ENCODE results near the gene SGCD.
A peak's percentile ranks its signal among the peaks of the same experiment; 100 is the strongest.

Gene SGCD

DNA sequence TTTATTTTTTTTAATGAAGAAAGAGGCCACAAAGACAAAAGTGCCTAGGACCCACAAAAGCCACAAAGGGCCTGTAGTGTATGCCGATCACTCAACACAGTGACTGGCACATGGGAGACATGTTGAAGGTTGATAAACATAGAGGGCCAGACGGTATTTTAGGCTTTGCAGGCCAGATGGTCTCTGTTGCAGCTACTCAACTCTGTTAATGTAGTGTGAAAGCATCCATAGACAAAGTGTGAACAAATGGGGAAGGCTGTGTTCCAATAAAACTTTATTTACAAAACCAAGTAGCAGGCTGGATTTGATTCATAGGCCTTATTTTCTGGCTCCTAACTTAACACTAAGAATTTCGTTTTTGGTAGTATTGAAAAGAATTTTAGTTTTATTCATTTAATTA, 139.9 kb downstream of the SGCD start:
- no peak overlapping the region for H3K4me3 ChIP-seq
- no peak overlapping the region for H3K27ac ChIP-seq
- no peak for DNase-seq (ENCODE audit: low spot score)
- TF ChIP-seq, protein P1, sequence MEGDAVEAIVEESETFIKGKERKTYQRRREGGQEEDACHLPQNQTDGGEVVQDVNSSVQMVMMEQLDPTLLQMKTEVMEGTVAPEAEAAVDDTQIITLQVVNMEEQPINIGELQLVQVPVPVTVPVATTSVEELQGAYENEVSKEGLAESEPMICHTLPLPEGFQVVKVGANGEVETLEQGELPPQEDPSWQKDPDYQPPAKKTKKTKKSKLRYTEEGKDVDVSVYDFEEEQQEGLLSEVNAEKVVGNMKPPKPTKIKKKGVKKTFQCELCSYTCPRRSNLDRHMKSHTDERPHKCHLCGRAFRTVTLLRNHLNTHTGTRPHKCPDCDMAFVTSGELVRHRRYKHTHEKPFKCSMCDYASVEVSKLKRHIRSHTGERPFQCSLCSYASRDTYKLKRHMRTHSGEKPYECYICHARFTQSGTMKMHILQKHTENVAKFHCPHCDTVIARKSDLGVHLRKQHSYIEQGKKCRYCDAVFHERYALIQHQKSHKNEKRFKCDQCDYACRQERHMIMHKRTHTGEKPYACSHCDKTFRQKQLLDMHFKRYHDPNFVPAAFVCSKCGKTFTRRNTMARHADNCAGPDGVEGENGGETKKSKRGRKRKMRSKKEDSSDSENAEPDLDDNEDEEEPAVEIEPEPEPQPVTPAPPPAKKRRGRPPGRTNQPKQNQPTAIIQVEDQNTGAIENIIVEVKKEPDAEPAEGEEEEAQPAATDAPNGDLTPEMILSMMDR (IDR thresholded peaks at IDR 0.05), result no peak

DNA sequence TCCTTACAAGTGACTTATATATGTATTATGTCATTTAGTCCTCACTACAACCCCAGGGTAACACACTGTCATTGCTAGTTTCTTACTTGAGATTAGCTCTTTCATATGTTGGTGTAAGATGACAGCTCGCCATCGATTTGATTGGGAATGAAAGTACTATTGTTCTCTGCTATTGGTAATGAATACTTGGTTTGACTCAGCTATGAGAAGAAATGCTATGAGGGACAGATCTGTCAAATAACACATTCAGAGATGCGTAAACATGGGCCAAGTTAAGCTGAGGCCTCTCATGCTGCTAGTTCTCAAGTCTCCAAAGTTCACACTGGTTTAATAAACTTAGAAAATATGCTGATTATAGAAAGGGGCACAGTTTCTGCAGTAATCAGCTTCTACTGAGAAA, 142.7 kb downstream of the SGCD start:
- Histone ChIP-seq H3K27ac (no peak overlapping the region), H3K4me3 (no peak overlapping the region)
- TF ChIP-seq, protein P1 (IDR thresholded peaks at IDR 0.05), result no peak
- no peak for DNase-seq (ENCODE audit: low spot score)

DNA sequence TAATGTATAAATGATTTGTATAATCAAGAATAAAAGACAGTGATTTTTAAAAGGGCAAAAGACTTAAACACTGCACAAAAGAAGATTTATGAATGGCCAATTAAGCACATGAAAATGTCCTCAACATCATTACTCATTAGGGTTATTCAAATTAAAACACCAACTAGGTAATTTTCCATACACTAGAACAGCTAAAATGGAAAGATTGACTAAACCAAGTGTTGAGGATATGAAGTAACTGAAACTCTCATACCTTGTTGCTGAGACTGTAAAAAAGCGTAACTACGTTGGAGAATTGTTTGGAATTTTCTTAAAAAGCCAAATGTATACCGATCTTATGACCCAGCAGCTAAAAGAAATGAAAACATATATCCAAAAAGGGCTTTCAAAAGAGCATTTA, 144.9 kb downstream of the SGCD start:
- no peak for DNase-seq (ENCODE audit: low spot score)
- no peak overlapping the region for H3K27ac ChIP-seq
- H3K4me3 ChIP-seq, result no peak overlapping the region
- TF ChIP-seq, protein P1 (IDR thresholded peaks at IDR 0.05), result no peak

DNA sequence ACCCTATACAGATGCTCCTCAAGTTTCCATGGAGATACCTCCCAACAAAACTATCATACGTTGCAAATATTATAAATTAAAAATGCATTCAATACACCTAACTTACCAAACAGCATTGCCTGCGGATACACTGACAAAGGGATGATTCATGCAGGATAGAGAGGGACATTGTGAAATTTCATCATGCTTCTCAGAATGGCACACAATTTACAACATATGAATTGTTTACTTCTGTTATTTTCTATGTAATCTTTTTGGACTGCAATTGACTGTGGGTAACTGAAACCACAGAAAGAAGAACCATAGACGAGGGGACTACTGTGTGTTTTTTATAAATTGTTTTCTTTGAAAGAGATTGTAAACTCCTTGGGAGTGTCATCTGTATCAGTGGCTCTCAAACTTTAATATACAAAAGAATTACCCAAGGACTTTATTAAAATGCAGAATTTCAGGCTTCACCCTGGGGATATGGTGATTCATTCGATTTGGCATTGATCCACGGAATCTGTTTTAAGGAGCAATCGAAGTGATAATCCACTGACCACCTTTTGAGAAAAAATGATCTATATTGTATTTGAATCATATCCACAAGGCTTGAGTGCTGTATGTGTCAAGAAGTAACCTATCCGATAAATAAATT, 146.4 kb downstream of the SGCD start:
- no peak for DNase-seq (ENCODE audit: low spot score)
- no peak overlapping the region for H3K4me3 ChIP-seq
- TF ChIP-seq, protein P1 (IDR thresholded peaks at IDR 0.05), result no peak
- peak overlapping the region in 1 of 2 donors; percentile 73 for H3K27ac ChIP-seq

DNA sequence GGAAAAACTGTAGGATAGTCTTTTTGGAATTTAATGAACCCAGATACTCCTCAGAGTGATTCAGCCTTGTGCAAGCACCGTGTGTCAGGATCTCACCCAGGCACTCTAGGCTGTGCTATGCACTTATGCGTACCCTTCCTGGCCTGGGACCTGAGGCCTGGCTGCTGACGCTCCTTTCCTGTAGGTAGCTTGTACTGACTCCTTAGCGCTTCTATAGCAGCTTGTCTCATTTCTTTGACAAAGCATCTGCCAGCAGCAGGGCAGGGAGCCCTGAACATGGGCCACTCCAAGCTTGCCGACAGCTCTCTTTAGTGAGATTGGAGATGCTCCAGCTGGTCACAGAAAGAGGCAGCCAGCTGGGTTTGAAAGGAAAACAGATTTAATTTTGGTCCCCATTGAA, 147.3 kb downstream of the SGCD start:
- TF ChIP-seq, protein P1 (IDR thresholded peaks at IDR 0.05), result no peak
- peak overlapping the region; percentile 49 to 73 for H3K27ac ChIP-seq
- no peak for DNase-seq (ENCODE audit: low spot score)
- H3K4me3 ChIP-seq, result peak overlapping the region; percentile 25

DNA sequence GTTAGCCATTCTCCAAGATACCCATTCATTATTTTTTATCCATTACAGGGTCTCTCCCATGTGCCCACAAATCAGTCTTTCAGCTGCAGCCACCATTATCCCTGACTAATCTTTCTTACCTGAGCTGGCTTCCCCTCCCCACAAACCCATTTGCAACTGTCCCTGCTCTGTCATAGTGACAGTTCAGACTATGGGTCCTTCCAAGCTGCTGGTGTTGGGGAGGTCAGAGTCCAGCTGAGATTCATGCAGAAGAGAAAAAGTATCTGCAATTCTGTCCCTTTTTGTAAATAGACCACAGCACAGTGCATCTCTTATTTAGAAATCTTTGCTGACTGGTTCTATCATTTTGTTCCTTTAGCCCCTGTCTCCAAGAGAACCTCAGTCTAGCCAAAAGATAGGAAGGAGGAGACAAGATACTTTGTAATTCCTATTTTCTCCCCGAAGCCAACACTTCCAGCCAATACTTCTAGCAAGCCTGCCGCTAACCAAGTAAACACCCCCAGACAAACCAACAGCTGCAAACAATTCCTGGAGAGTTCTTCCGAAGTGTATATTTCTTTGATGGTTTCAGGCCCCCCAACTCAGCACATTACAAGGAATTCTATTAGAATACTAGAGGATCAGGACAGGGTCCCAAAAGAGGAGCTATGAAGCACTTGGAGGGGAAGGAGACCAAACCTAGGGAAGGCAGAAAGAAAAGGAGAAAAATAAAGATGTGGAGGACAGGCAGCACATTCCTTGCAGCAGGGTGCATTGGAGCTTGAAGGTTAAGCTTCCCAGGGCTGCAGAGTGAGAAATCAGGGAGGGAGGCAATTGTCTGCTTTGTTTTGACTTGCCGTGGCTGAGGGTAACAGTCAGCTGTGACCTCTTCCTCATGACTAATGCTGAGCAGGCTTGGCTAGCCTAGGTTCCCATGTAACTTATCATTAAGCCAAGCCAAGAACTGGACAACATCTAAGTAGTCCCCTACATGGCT, 148.5 kb downstream of the SGCD start:
- peak; percentile 79 for DNase-seq (ENCODE audit: low spot score)
- Histone ChIP-seq H3K4me3 (no peak overlapping the region), H3K27ac (peak overlapping the region in 1 of 2 donors; percentile 73)
- TF ChIP-seq, protein P1 (IDR thresholded peaks at IDR 0.05), result no peak
